ENCODE data around the gene LRRC45. TPM values are rescaled to one million over a fixed set of nuclear protein-coding genes. Genes with fewer than 3 reads are reported as not detected.
A peak's percentile ranks its signal among the peaks of the same experiment; 100 is the strongest.

LRRC45 gene
- total RNA-seq, 2 donors from 2014 or later = 16.6 to 60.0 TPM

DNA sequence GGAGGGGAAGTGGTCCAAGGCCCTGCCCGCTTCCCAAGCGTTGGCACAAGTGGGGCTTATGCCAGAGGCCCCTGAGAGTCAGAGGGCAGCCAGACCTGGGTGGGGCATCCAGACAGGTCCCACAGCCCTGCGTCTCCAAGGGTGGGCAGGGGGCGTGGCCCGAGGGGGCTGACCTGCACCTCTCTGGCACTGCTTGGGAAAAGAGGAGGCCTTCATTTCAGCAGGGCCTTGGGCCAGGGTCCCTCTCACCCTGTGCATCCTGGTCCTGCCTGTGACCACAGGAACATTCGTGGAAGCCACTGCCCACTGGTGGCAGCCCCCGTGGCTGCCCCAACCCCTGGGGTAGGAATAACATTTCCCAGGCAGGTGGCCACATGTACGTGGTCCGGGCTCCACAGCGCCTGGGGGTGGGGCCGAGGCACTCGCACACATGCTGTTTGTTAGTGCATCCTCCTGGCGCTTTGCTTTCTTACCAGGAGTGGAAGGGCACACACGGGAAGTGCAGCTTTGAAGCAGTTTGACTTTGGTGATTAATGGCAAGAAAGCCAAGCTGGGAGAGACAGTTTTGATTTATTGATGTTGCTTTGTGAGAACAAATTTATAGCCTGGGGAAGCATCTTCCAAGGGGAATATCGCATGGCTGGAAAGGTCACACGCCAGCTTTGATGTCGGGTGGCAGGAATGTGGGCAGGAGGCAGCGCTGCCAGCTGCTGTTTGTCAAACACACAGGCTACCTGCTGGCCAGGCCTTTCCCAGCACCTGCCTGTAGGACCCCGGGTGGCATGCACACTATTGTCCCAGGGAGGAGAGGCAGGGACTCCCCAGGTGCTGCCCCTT lies 4.7 kb upstream of the LRRC45 start:
- H3K27me3 ChIP-seq = no peaks in the 10 kb centered on the region
- H3K4me1 ChIP-seq = peaks cover 13% of the 10 kb centered on the region
- DNase-seq = no peak
- TF ChIP-seq, protein P1, sequence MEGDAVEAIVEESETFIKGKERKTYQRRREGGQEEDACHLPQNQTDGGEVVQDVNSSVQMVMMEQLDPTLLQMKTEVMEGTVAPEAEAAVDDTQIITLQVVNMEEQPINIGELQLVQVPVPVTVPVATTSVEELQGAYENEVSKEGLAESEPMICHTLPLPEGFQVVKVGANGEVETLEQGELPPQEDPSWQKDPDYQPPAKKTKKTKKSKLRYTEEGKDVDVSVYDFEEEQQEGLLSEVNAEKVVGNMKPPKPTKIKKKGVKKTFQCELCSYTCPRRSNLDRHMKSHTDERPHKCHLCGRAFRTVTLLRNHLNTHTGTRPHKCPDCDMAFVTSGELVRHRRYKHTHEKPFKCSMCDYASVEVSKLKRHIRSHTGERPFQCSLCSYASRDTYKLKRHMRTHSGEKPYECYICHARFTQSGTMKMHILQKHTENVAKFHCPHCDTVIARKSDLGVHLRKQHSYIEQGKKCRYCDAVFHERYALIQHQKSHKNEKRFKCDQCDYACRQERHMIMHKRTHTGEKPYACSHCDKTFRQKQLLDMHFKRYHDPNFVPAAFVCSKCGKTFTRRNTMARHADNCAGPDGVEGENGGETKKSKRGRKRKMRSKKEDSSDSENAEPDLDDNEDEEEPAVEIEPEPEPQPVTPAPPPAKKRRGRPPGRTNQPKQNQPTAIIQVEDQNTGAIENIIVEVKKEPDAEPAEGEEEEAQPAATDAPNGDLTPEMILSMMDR (IDR thresholded peaks at IDR 0.05) = no peak
- no peaks in the 10 kb centered on the region for H3K9me3 ChIP-seq
- no peak overlapping the region for H3K27ac ChIP-seq
- H3K9ac ChIP-seq (ENCODE audit: low read depth in 2 of 2, low read length in 2 of 2) = no peak overlapping the region
- intact Hi-C loops (cut with DNase I) = no loop called here
- H3K4me3 ChIP-seq = no peak overlapping the region
- no peaks in the 10 kb centered on the region for H3K36me3 ChIP-seq

DNA sequence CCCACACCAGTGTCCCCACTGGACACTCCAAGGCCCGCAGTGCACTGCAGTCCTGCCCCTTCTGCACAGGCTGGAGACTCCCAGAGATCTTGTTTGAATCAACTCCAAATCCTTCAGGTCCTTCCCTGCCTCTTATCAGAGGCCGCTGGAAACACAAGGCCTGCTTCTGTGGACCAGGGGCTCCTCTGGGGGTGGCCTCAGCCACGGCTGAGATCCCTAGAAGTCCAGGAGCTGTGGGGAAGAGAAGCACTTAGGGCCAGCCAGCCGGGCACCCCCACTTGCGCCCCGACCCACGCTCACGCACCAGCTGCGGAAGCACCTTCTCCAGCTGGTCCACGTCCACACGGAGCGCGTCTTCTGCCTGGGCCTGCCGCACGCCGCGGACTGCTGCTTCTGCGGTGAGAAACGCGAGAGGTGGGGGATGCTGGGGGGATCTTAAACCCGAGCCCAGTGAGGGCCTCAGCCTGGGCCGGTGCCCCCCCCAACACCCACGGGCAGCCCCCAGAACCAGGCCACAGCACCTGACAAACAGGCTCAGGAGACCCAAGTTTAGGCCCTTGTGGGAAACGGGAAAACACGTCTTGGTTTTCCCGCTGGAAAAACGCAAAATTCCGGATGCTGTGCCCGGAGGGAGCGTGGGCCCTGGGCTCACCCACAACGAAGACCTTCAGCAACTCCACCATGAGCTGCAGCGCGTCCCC lies 4.0 kb upstream of the LRRC45 start:
- Histone ChIP-seq H3K27ac (no peak overlapping the region), H3K4me1 (peaks cover 17% of the 10 kb centered on the region), H3K9ac (ENCODE audit: low read depth in 2 of 2, low read length in 2 of 2) (no peak overlapping the region), H3K36me3 (no peaks in the 10 kb centered on the region), H3K27me3 (no peaks in the 10 kb centered on the region), H3K9me3 (no peaks in the 10 kb centered on the region), H3K4me3 (no peak overlapping the region)
- no peak for DNase-seq
- TF ChIP-seq, protein P1 (IDR thresholded peaks at IDR 0.05) = no peak
- intact Hi-C loops (cut with DNase I) = no loop called here

DNA sequence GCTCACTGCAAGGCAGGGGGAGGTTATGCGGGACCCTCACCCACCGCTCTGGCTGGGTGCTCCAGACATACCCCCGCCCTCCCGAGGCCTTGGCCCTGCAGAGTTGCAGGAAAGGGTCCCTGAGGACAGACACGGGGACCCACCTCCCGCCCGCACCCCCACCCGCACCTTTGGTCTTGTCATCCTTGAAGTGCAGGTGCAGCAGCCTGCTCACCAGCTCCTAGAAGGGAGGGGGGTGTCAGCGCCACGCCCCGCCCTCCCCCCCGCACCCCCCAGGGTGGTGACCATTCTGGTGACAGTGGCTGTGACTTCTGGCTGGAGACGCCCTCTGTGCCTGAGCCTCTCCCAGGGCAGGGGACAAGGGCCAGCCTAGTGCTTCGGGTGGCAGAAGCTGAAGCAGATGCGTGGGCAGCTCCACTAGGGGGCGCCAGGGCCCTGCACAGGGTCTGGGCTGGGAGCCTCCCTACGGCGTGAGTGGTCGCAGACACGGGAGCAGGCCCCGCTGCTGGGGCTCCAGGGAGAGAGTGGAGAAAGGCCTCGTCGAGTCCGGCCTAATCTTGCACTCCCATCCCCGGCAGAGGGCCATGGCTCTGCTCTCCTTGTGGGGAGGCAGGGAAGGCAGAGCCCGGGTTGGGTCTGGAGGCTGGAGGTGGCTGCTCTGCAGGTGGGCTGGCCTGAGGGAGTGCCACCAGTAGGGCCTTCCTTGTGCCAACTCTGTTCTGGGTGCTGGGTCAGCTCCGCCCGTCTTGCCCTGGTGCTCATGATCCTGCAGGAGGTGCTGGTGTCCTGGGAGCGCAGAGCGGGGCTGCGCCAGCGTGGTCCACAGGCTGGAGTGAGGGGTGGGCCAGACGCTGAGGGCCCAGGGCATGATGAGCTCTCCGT lies 3.2 kb upstream of the LRRC45 start:
- Histone ChIP-seq H3K27ac (no peak overlapping the region), H3K27me3 (no peaks in the 10 kb centered on the region), H3K4me3 (no peak overlapping the region), H3K4me1 (peaks cover 17% of the 10 kb centered on the region), H3K9ac (ENCODE audit: low read depth in 2 of 2, low read length in 2 of 2) (peak overlapping the region in 1 of 2 donors; percentile 2), H3K9me3 (no peaks in the 10 kb centered on the region), H3K36me3 (no peaks in the 10 kb centered on the region)
- intact Hi-C loops (cut with DNase I) = loop anchor here (1.0 kb wide), 1 partner anchor 61 kb away; no protein-coding TSS in a partner anchor
- TF ChIP-seq, protein P1 (IDR thresholded peaks at IDR 0.05) = peak; percentile 68
- peak; percentile 76 for DNase-seq

DNA sequence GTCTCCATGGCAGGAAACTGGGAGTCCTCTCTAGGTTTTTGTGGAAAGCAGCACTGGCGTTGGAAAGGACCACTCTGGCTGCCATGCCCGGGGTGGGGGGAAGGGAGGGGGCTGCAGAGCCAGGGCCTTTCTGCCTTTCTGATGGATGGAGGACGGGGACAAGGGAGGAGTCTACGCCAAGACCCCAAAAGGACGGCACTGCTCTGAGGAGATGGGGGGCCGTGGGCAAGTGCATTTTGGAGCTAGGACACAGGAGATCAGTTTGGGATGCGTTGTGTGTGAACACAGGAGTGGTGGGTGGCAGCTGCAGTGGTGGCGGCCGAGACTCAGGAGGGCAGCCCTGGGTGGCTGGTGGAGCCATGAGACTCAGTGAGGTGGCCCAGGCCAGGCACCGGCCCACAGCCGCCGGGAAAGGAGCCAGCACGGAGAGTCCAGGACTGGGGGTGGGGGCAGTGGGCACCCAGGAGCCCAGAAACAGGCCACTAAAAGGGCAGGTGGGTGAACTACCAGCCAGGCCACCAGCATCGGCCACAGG lies 2.5 kb upstream of the LRRC45 start:
- TF ChIP-seq, protein P1 (IDR thresholded peaks at IDR 0.05) = no peak

More for the DNA sequence above, 2.5 kb upstream of the LRRC45 start:
- Histone ChIP-seq H3K4me3 (no peak overlapping the region), H3K27ac (no peak overlapping the region), H3K36me3 (no peaks in the 10 kb centered on the region), H3K27me3 (no peaks in the 10 kb centered on the region), H3K9me3 (no peaks in the 10 kb centered on the region), H3K4me1 (peaks cover 17% of the 10 kb centered on the region), H3K9ac (ENCODE audit: low read depth in 2 of 2, low read length in 2 of 2) (peak overlapping the region in 1 of 2 donors; percentile 94)
- intact Hi-C loops (cut with DNase I) = loop anchor here (1.0 kb wide), 1 partner anchor 61 kb away; no protein-coding TSS in a partner anchor
- DNase-seq = no peak
